Hepatocyte (in vitro differentiated cells): ENCODE data around the gene SLC16A7. TPM values are rescaled to one million over a fixed set of nuclear protein-coding genes. Genes with fewer than 3 reads are reported as not detected.

ENCODE experiments used
- DNase-seq: peaks from one replicate; pipeline ENCODE4 v3.0.0-alpha.2; 2016; ENCODE audit warnings: low spot score
- H2AFZ ChIP-seq: fragments of 200-600 bp; sonication (generic); 2 replicates; pipeline ENCODE4 v1.6.0; 2016; ENCODE audit warnings: antibody characterized with exemption, mild to moderate bottlenecking
- H3K27ac ChIP-seq: fragments of 200-600 bp; sonication (generic); 2 replicates; pipeline ENCODE4 v1.5.1; 2016; ENCODE audit warnings: mild to moderate bottlenecking
- H3K27me3 ChIP-seq: fragments of 200-600 bp; sonication (generic); 2 replicates; pipeline ENCODE4 v1.6.1; 2016
- H3K36me3 ChIP-seq: fragments of 200-600 bp; sonication (generic); replicated peaks from 2 replicates; pipeline ENCODE4 v1.5.1; 2016; ENCODE audit warnings: low read depth; ENCODE audit not compliant: insufficient read depth
- H3K4me1 ChIP-seq: fragments of 200-600 bp; sonication (generic); 2 replicates; pipeline ENCODE4 v1.5.1; 2016; ENCODE audit warnings: mild to moderate bottlenecking, moderate library complexity; ENCODE audit not compliant: insufficient read depth
- H3K4me2 ChIP-seq: fragments of 200-600 bp; sonication (generic); 2 replicates; pipeline ENCODE4 v1.6.0; 2016
- H3K4me3 ChIP-seq: fragments of 200-600 bp; sonication (generic); 2 replicates; pipeline ENCODE4 v1.5.1; 2016; ENCODE audit warnings: mild to moderate bottlenecking
- H3K79me2 ChIP-seq: fragments of 200-600 bp; sonication (generic); 2 replicates; pipeline ENCODE4 v1.6.0; 2017; ENCODE audit warnings: mild to moderate bottlenecking
- H3K9me2 ChIP-seq: fragments of 200-600 bp; sonication (generic); replicated peaks from 2 replicates; pipeline ENCODE4 v1.6.0; 2017; ENCODE audit warnings: mild to moderate bottlenecking; ENCODE audit not compliant: insufficient read depth
- H3K9me3 ChIP-seq: fragments of 200-600 bp; sonication (generic); 2 replicates; pipeline ENCODE4 v1.5.1; 2016; ENCODE audit warnings: low read depth, mild to moderate bottlenecking
- H4K20me1 ChIP-seq: fragments of 200-600 bp; sonication (generic); 2 replicates; pipeline ENCODE4 v1.6.0; 2016; ENCODE audit warnings: mild to moderate bottlenecking; ENCODE audit not compliant: insufficient read depth, poor library complexity, severe bottlenecking
- EZH2 ChIP-seq: fragments of 200-600 bp; sonication (generic); IDR thresholded peaks from 2 replicates; pipeline ENCODE4 v1.6.1; 2016; ENCODE audit warnings: antibody characterized with exemption, mild to moderate bottlenecking, borderline replicate concordance
- EZH2phosphoT487 ChIP-seq: fragments of 200-600 bp; sonication (generic); IDR thresholded peaks from one replicate; pipeline ENCODE4 v1.6.1; 2018; ENCODE audit warnings: antibody characterized with exemption, mild to moderate bottlenecking, low read depth, moderate library complexity; ENCODE audit not compliant: unreplicated experiment, severe bottlenecking
- WGBS: methylation state at CpG from one replicate; pipeline ENCODE4 v1.1.6; 2016; ENCODE audit warnings: low lambda C conversion rate; ENCODE audit errors: missing lambda C conversion rate; 5-methylcytosine and 5-hydroxymethylcytosine counted together
- polyA plus RNA-seq: library from polyadenylated mRNA; unstranded; fragments of >200 nt; fragmentation: Nextera tagmentation; extraction: Ambion mirVana; gene quantifications from 2 replicates; pipeline ENCODE4 v1.2.1, GENCODE V29; 2016
- total RNA-seq: library from RNA; depleted of rRNA; stranded (reverse); fragments of >200 nt; gene quantifications from 2 replicates; pipeline ENCODE4 v1.2.3, GENCODE V29; 2014
- TF ChIP-seq, protein P1 (sequence below): fragments of 200-600 bp; sonication (generic); IDR thresholded peaks from 2 replicates; pipeline ENCODE4 v1.5.1; 2016; ENCODE audit warnings: antibody characterized with exemption, mild to moderate bottlenecking; ENCODE audit not compliant: poor library complexity

SLC16A7 gene
- total and polyA plus RNA-seq, 2 experiments from 2014 or later: 4.7 to 17.9 TPM

DNA sequence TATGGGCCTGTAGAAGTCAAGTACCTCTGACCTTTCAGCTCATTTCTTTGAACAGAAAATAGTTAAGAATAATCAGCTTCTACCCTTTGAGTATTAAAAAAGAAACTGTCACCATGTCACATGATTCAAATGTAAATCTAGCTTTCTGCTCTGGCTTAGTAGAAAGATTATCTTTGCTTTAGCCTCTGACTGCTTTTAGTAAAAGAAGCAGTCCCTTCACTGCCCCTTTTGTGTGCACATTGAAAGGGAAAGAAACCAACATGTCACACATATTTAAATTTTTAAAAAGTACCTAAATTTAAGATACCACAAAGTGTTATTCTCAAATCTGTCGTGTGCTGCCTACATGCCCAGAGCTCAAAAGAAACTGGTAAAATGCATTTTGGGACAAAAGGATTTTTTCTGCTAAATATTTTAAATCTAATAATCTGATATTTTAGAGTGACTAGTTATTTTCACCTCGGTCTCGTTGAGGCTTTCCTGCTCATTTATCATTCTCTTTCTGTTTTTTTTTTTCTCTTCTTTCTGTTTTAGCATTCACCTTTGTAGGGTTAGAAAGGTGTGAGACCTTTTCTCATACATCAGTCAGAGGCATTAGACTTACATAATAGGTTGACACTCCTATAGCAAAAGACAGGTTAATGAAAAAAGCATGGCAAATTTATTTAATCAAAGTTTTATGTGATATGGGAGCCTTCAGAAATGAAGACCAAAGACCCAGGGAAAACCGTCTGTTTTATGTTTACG, 41.3 kb downstream of the SLC16A7 start:
- no peaks in the 10 kb centered on the region for H3K9me2 ChIP-seq

DNA sequence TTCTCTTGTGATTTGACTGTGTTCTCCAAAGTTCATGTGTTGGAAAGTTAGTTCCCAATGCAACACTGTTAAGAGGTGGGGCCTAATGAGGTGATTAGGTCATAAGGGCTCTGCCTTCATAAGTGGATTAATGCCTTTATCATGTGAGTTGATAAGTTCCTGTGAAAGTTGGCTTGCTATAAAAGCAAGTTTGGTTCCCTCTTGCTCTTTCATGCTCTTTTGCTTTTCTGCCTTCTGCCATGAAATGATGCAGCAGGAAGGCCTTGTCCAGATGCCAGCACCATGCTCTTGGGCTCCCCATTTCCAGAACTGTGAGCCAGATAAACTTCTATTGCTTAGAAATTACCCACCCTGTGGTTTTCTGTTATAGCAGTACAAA, 41.9 kb downstream of the SLC16A7 start:
- no peak overlapping the region for H3K4me3 ChIP-seq
- no peak for DNase-seq
- H3K4me2 ChIP-seq: no peak overlapping the region
- TF ChIP-seq EZH2: no peak
- no peak for TF ChIP-seq EZH2phosphoT487
- TF ChIP-seq, protein P1, sequence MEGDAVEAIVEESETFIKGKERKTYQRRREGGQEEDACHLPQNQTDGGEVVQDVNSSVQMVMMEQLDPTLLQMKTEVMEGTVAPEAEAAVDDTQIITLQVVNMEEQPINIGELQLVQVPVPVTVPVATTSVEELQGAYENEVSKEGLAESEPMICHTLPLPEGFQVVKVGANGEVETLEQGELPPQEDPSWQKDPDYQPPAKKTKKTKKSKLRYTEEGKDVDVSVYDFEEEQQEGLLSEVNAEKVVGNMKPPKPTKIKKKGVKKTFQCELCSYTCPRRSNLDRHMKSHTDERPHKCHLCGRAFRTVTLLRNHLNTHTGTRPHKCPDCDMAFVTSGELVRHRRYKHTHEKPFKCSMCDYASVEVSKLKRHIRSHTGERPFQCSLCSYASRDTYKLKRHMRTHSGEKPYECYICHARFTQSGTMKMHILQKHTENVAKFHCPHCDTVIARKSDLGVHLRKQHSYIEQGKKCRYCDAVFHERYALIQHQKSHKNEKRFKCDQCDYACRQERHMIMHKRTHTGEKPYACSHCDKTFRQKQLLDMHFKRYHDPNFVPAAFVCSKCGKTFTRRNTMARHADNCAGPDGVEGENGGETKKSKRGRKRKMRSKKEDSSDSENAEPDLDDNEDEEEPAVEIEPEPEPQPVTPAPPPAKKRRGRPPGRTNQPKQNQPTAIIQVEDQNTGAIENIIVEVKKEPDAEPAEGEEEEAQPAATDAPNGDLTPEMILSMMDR: no peak
- H3K79me2 ChIP-seq: no peaks in the 10 kb centered on the region
- no peak overlapping the region for H2AFZ ChIP-seq
- no peaks in the 10 kb centered on the region for H3K9me2 ChIP-seq
- no peak overlapping the region for H3K27ac ChIP-seq
- no peaks in the 10 kb centered on the region for H3K36me3 ChIP-seq
- no peaks in the 10 kb centered on the region for H3K27me3 ChIP-seq
- no peaks in the 10 kb centered on the region for H3K9me3 ChIP-seq
- H4K20me1 ChIP-seq: no peaks in the 10 kb centered on the region
- no peaks in the 10 kb centered on the region for H3K4me1 ChIP-seq

More for the DNA sequence above, 41.3 kb downstream of the SLC16A7 start:
- Histone ChIP-seq H3K27me3 (no peaks in the 10 kb centered on the region), H4K20me1 (no peaks in the 10 kb centered on the region), H3K4me2 (no peak overlapping the region), H2AFZ (no peak overlapping the region), H3K79me2 (no peaks in the 10 kb centered on the region), H3K36me3 (no peaks in the 10 kb centered on the region), H3K27ac (no peak overlapping the region), H3K4me1 (no peaks in the 10 kb centered on the region), H3K4me3 (no peak overlapping the region), H3K9me3 (no peaks in the 10 kb centered on the region)
- TF ChIP-seq EZH2 (no peak), EZH2phosphoT487 (no peak)
- TF ChIP-seq, protein P1: no peak
- 87% methylated on average over 5 of the region's 5 CpGs for WGBS
- DNase-seq: no peak

DNA sequence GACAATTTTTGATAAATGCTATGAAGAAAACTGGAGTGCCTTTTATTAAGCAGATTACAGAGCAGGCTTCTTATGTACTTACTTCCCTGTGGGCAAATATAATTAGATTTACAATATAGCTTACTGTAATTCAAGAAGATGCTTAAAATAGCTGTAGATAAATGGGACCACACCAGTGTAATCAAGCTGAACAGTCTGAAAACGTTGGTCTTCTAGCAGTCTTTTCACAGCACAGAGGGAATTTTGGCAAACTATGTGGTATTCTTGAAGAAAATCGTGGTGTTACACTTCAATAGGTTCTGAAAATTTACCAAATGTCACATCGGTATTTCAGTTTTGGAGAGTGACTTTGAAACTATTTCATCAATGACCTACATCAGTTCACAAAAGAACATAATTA, 47.7 kb downstream of the SLC16A7 start:
- Histone ChIP-seq H2AFZ (no peak overlapping the region), H3K36me3 (no peaks in the 10 kb centered on the region), H3K27ac (no peak overlapping the region), H3K4me3 (no peak overlapping the region), H3K9me2 (no peaks in the 10 kb centered on the region), H4K20me1 (no peaks in the 10 kb centered on the region), H3K79me2 (no peaks in the 10 kb centered on the region), H3K4me1 (no peaks in the 10 kb centered on the region), H3K27me3 (no peaks in the 10 kb centered on the region), H3K9me3 (no peaks in the 10 kb centered on the region), H3K4me2 (no peak overlapping the region)
- DNase-seq: no peak
- WGBS: 69% methylated on average over 3 of the region's 3 CpGs
- no peak for TF ChIP-seq EZH2phosphoT487
- no peak for TF ChIP-seq EZH2

DNA sequence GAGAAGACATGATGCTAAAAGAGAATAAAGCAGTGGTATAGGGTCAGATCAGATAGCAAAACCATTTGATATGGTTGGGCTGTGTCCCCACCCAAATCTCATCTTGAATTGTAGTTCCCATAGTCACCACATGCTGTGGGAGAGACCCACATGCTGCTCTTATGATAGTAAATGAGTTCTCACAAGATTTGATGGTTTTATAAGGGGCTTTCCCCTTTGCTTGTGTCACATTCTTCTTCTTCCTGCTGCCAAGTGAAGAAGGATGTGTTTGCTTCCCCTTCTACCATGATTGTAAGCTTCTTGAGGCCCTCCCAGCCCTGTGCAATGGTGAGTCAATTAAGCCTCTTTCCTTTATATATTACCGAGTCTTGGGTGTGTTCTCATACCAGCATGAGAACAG, 49.4 kb downstream of the SLC16A7 start:
- no peaks in the 10 kb centered on the region for H3K79me2 ChIP-seq
- 83% methylated on average over 1 of the region's 1 CpG for WGBS
- no peaks in the 10 kb centered on the region for H3K4me1 ChIP-seq
- TF ChIP-seq, protein P1: no peak
- no peak for TF ChIP-seq EZH2
- no peak for TF ChIP-seq EZH2phosphoT487
- no peaks in the 10 kb centered on the region for H4K20me1 ChIP-seq
- no peak overlapping the region for H3K4me2 ChIP-seq
- no peak overlapping the region for H3K4me3 ChIP-seq
- no peaks in the 10 kb centered on the region for H3K9me3 ChIP-seq
- H3K36me3 ChIP-seq: no peaks in the 10 kb centered on the region
- no peak overlapping the region for H2AFZ ChIP-seq
- no peaks in the 10 kb centered on the region for H3K27me3 ChIP-seq
- no peak overlapping the region for H3K27ac ChIP-seq
- H3K9me2 ChIP-seq: no peaks in the 10 kb centered on the region
- DNase-seq: no peak
